ENCODE results near the gene YRDC.

YRDC gene

GRCh38 chr1:37809942-37810341 lies 1.9 kb upstream of the YRDC start:
- H3K36me3 ChIP-seq: peaks cover 32% of the 10 kb centered on the region
- H3K4me3 ChIP-seq (ENCODE audit: low read depth, low read length): no peak overlapping the region
- H3K27me3 ChIP-seq (ENCODE audit: insufficient read depth, low read depth, severe bottlenecking): no peaks in the 10 kb centered on the region
- H3K9me3 ChIP-seq (ENCODE audit: severe bottlenecking): no peaks in the 10 kb centered on the region
- DNase-seq: no peak
- no peak overlapping the region for H3K27ac ChIP-seq
- no peak for TF ChIP-seq CTCF (IDR thresholded peaks at IDR 0.05; ENCODE audit: low read depth, low read length)

GRCh38 chr1:37808369-37809319 lies 636 bp upstream of the YRDC start:
- DNase-seq: peak; percentile 83
- H3K27me3 ChIP-seq (ENCODE audit: insufficient read depth, low read depth, severe bottlenecking): no peaks in the 10 kb centered on the region
- TF ChIP-seq CTCF (IDR thresholded peaks at IDR 0.05; ENCODE audit: low read depth, low read length): peak; percentile 6; the same call in 1 of the 2 replicates
- H3K9me3 ChIP-seq (ENCODE audit: severe bottlenecking): no peaks in the 10 kb centered on the region
- peak overlapping the region; percentile 75 for H3K27ac ChIP-seq
- H3K4me3 ChIP-seq (ENCODE audit: low read depth, low read length): peak overlapping the region; percentile 69
- H3K36me3 ChIP-seq: peaks cover 45% of the 10 kb centered on the region

- H3K4me3 ChIP-seq (ENCODE audit: low read depth, low read length): peak overlapping the region; percentile 69
- no peak for DNase-seq
- no peaks in the 10 kb centered on the region for H3K9me3 ChIP-seq (ENCODE audit: severe bottlenecking)
- peak overlapping the region; percentile 75 for H3K27ac ChIP-seq
- H3K27me3 ChIP-seq (ENCODE audit: insufficient read depth, low read depth, severe bottlenecking): no peaks in the 10 kb centered on the region
- peaks cover 58% of the 10 kb centered on the region for H3K36me3 ChIP-seq
- no peak for TF ChIP-seq CTCF (IDR thresholded peaks at IDR 0.05; ENCODE audit: low read depth, low read length)
Measured at GRCh38 chr1:37807220-37807554, 821 bp downstream of the YRDC start.

DNA sequence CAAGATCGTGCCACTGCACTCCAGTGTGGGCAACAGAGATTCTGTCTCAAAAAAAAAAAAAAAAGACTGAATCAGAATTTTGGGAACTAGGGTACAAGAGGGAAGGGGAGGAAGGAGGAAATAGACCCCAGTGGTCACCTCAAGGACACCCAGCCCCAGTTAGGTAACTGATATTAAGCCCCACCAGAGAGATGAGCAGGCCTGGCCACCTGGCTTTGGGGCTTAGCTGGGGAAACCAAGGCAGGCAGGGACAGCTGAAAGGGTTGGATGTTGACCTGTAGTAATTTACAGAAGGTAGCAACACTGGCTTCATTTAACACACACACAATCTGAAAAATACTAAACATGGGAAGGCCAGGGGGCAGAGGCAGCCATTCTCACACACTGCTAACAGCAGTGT lies 5.6 kb downstream of the YRDC start:
- DNase-seq: no peak
- Histone ChIP-seq H3K27ac (peak overlapping the region; percentile 13; the same call in 1 of the 2 replicates), H3K9me3 (ENCODE audit: severe bottlenecking) (no peaks in the 10 kb centered on the region), H3K27me3 (ENCODE audit: insufficient read depth, low read depth, severe bottlenecking) (no peaks in the 10 kb centered on the region), H3K4me3 (ENCODE audit: low read depth, low read length) (no peak overlapping the region), H3K36me3 (peaks cover 95% of the 10 kb centered on the region)
- no peak for TF ChIP-seq CTCF (IDR thresholded peaks at IDR 0.05; ENCODE audit: low read depth, low read length)

GRCh38 chr1:37797750-37798345 lies 10.2 kb downstream of the YRDC start:
- H3K27me3 ChIP-seq (ENCODE audit: insufficient read depth, low read depth, severe bottlenecking): no peaks in the 10 kb centered on the region
- no peaks in the 10 kb centered on the region for H3K9me3 ChIP-seq (ENCODE audit: severe bottlenecking)
- H3K4me3 ChIP-seq (ENCODE audit: low read depth, low read length): no peak overlapping the region
- TF ChIP-seq CTCF (IDR thresholded peaks at IDR 0.05; ENCODE audit: low read depth, low read length): no peak
- H3K36me3 ChIP-seq: peaks cover 73% of the 10 kb centered on the region
- no peak overlapping the region for H3K27ac ChIP-seq
- DNase-seq: no peak
